HG03457 (cell line): Measurements from ENCODE around the gene CSN2.

Experiments used
- ATAC-seq: cut with Tn5 transposase; IDR thresholded peaks from one replicate; pipeline ENCODE4 v1.9.1; 2021; ENCODE audit warnings: moderate number of reproducible peaks; ENCODE audit not compliant: unreplicated experiment

Gene CSN2

DNA sequence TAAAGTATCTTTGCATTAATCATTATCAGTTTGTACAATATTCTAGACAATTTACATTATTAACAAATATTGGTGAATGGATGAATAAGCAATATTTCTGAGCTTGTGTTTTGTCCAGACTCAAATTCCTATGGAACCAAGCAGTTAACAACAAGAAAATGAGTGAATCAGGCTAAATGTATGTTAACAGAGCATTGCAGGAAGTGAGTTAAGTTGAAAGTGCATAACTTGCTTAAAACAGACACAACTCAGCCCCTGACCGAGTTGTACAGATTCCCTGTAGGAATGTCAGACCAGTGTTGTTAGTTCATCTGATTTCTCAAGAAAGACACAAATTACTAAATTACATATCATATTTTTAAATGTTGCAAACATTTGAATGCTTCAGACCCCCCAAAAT lies 58.4 kb downstream of the CSN2 start:
- ATAC-seq: no peak
